GM12874 (cell line): Measurements from ENCODE around the gene GPR143.

Experiments used
- TF ChIP-seq, protein P1 (sequence below): IDR thresholded peaks from 2 replicates; pipeline ENCODE4 v1.5.1; 2011; ENCODE audit warnings: low read depth, mild to moderate bottlenecking, control low read depth, low read length, moderate library complexity; ENCODE audit not compliant: insufficient read depth

GPR143 gene

DNA sequence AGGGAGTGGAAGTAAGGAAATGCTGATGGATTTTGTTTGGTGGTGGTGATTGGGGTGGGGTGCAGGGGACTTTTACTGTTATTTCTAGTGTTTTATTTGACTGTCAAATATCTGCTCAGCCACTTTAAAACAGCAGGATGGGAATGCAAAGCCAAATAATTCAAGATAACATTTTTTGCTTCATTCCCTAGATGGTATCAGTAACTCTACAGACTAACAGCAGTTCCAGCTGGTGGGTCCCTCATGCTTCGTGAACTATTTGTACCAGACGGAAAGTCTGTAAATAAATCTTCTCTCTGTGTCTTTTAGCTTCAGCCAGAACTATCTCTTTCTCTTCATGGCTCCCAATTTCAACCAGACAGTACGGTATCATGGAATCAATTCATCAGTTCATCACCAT lies 27.5 kb downstream of the GPR143 start:
- TF ChIP-seq, protein P1, sequence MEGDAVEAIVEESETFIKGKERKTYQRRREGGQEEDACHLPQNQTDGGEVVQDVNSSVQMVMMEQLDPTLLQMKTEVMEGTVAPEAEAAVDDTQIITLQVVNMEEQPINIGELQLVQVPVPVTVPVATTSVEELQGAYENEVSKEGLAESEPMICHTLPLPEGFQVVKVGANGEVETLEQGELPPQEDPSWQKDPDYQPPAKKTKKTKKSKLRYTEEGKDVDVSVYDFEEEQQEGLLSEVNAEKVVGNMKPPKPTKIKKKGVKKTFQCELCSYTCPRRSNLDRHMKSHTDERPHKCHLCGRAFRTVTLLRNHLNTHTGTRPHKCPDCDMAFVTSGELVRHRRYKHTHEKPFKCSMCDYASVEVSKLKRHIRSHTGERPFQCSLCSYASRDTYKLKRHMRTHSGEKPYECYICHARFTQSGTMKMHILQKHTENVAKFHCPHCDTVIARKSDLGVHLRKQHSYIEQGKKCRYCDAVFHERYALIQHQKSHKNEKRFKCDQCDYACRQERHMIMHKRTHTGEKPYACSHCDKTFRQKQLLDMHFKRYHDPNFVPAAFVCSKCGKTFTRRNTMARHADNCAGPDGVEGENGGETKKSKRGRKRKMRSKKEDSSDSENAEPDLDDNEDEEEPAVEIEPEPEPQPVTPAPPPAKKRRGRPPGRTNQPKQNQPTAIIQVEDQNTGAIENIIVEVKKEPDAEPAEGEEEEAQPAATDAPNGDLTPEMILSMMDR, result no peak

- TF ChIP-seq, protein P1, result no peak
These were observed 28.3 kb downstream of the GPR143 start for GRCh38 chrX:9737363-9737762.

DNA sequence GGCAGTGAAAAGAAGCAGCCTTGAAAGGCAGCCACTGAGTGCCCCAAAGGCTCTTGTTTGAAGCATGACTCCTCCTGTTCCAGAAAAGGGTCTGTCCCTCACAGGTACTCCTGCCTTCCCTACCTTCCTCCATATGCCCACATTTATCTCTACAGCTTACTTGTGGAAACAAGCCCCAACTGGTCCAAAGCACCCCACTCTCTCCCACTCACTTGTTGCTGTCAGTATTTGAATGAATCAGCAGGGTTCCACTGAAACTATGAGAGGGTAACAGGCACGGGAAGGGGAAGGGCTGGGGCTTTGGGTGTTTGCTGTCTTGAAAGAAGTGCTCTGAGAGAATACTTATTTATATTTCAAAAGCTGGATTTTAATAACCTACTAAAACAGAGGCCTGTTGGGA lies 34.9 kb downstream of the GPR143 start:
- TF ChIP-seq, protein P1, result no peak

GRCh38 chrX:9730078-9730477 lies 35.6 kb downstream of the GPR143 start:
- TF ChIP-seq, protein P1, result no peak

DNA sequence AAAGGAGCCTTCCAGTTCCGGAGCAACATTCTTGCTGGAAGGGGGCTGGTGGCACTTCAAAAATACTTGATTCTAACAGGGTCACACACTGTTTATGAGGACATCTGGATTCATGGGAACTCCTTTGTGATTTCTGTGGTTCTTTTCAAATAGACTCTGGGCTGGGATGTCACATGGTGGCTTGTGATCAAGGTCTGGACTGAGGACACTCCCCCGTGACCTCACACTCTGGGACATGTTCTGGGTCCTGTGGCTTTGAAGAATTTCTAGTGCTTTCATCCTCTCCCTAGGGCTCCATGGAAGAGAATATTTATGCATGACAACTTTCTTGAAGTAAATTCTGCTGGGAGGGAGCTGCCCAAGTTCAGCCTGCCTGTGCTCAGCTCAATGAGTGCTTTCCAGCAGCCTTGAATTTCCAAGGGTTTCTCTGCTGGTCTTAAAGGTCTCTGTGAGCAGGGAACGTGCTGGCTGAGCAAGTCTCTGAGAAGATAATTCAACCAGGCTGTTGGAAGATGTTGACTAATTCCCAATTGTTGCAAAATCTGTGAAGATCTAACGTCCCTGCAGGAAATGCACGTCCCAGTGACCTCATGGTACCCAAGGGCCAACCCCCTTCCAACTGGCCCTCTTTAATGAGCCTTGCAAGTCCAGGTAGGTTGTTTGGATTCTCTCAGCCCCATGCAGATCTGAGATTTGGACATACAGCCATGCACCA lies 36.3 kb downstream of the GPR143 start:
- TF ChIP-seq, protein P1, result no peak

DNA sequence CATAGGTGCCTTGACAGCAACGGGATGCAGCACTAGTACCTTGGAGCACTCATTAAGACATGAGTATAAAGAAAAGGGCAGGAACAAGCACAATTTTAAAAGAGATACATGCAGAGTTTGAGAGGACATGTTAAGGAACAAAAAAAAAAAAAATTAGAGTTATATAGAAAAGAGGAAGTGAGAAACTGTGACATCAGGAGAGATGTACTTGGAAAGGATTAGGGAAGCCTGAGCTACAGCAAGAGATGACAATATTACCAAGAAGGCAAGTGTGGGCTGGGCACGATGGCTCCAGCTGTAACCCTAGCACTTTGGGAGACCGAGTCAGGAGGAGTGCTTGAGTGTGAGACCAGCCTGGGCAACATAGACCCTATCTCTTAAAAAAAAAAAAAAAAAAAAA lies 37.4 kb downstream of the GPR143 start:
- TF ChIP-seq, protein P1, result no peak

GRCh38 chrX:9724711-9725110 lies 40.9 kb downstream of the GPR143 start:
- TF ChIP-seq, protein P1, result no peak
